ENCODE measurements around the gene RGL1. TPM values are rescaled to one million over a fixed set of nuclear protein-coding genes. Genes with fewer than 3 reads are reported as not detected.

The RGL1 gene
- total RNA-seq, 1 donor from 2014 or later, result 29.3 TPM

- no peak for DNase-seq
These were observed 122.1 kb downstream of the RGL1 start for GRCh38 chr1:183926983-183927382.

- no peak for DNase-seq
These were observed 126.8 kb downstream of the RGL1 start for GRCh38 chr1:183931646-183932271.

GRCh38 chr1:183932412-183932811 is 127.5 kb downstream of the RGL1 start:
- peak; percentile 37 for DNase-seq

- no peak for DNase-seq
These were observed 128.7 kb downstream of the RGL1 start for GRCh38 chr1:183933528-183934179.

- no peak for DNase-seq
These were observed 129.4 kb downstream of the RGL1 start for GRCh38 chr1:183934314-183934713.

- no peak for DNase-seq
These were observed 131.1 kb downstream of the RGL1 start for GRCh38 chr1:183936009-183936408.

- no peak for DNase-seq
These were observed 131.9 kb downstream of the RGL1 start for GRCh38 chr1:183936791-183937190.

GRCh38 chr1:183937611-183938010 is 132.7 kb downstream of the RGL1 start:
- no peak for DNase-seq

- DNase-seq, result no peak
These were observed 136.1 kb downstream of the RGL1 start for GRCh38 chr1:183941001-183941400.

GRCh38 chr1:183942933-183943693 is 138.2 kb downstream of the RGL1 start:
- no peak for DNase-seq

- DNase-seq, result no peak
These were observed 140.8 kb downstream of the RGL1 start for GRCh38 chr1:183945428-183946319.

- no peak for DNase-seq
These were observed 141.3 kb downstream of the RGL1 start for GRCh38 chr1:183946320-183946613.

- DNase-seq, result no peak
These were observed 143.1 kb downstream of the RGL1 start for GRCh38 chr1:183947988-183948387.

GRCh38 chr1:183952101-183952500 is 147.2 kb downstream of the RGL1 start:
- DNase-seq, result no peak

- no peak for DNase-seq
These were observed 148.1 kb downstream of the RGL1 start for GRCh38 chr1:183953031-183953430.

GRCh38 chr1:183954496-183954895 is 149.6 kb downstream of the RGL1 start:
- DNase-seq, result no peak

- DNase-seq, result peak; percentile 73
These were observed 151.8 kb downstream of the RGL1 start for GRCh38 chr1:183956559-183957188.

- DNase-seq, result no peak
These were observed 152.4 kb downstream of the RGL1 start for GRCh38 chr1:183957216-183957830.

GRCh38 chr1:183958958-183959357 is 154.0 kb downstream of the RGL1 start:
- DNase-seq, result no peak

GRCh38 chr1:183961132-183961531 is 156.2 kb downstream of the RGL1 start:
- DNase-seq, result no peak

GRCh38 chr1:183962903-183963302 is 158.0 kb downstream of the RGL1 start:
- no peak for DNase-seq

GRCh38 chr1:183965726-183966125 is 160.8 kb downstream of the RGL1 start:
- DNase-seq, result no peak

Data from dermis blood vessel endothelial cell (primary cell).